ENCODE results near the gene ANXA1.

ANXA1 gene

GRCh38 chr9:73129941-73130685 lies 21.6 kb upstream of the ANXA1 start:
- Mint-ChIP-seq H3K27ac (ENCODE audit: low read depth) (peak overlapping the region; percentile 70), H3K4me3 (no peak overlapping the region), H3K4me1 (peaks cover 20% of the 10 kb centered on the region), H3K9me3 (no peaks in the 10 kb centered on the region), H3K36me3 (ENCODE audit: insufficient read depth) (peaks cover 5% of the 10 kb centered on the region), H3K27me3 (no peaks in the 10 kb centered on the region)
- ATAC-seq (replicated peaks; ENCODE audit: extremely low read depth, poor library complexity, severe bottlenecking) (no peak), DNase-seq (ENCODE audit: low spot score in 2 of 2) (no peak)

- no peak for ATAC-seq (replicated peaks; ENCODE audit: extremely low read depth, poor library complexity, severe bottlenecking)
- DNase-seq (ENCODE audit: low spot score in 2 of 2), result no peak
- peaks cover 20% of the 10 kb centered on the region for H3K4me1 Mint-ChIP-seq
- peak overlapping the region; percentile 95 for H3K27ac Mint-ChIP-seq (ENCODE audit: low read depth)
- peak overlapping the region; percentile 81 for H3K4me3 Mint-ChIP-seq
- H3K9me3 Mint-ChIP-seq, result no peaks in the 10 kb centered on the region
- no peaks in the 10 kb centered on the region for H3K27me3 Mint-ChIP-seq
- peaks cover 5% of the 10 kb centered on the region for H3K36me3 Mint-ChIP-seq (ENCODE audit: insufficient read depth)
Observed at GRCh38 chr9:73131461-73131860, 20.2 kb upstream of the ANXA1 start.

- H3K27ac Mint-ChIP-seq (ENCODE audit: low read depth), result peak overlapping the region; percentile 95
- no peaks in the 10 kb centered on the region for H3K9me3 Mint-ChIP-seq
- ATAC-seq (replicated peaks; ENCODE audit: extremely low read depth, poor library complexity, severe bottlenecking) (peak; percentile 95), DNase-seq (ENCODE audit: low spot score in 2 of 2) (peak; percentile 53 to 74)
- H3K4me3 Mint-ChIP-seq, result peak overlapping the region; percentile 81
- peaks cover 5% of the 10 kb centered on the region for H3K36me3 Mint-ChIP-seq (ENCODE audit: insufficient read depth)
- H3K4me1 Mint-ChIP-seq, result peaks cover 20% of the 10 kb centered on the region
- H3K27me3 Mint-ChIP-seq, result no peaks in the 10 kb centered on the region
Observed at GRCh38 chr9:73132034-73132776, 19.5 kb upstream of the ANXA1 start.

DNA sequence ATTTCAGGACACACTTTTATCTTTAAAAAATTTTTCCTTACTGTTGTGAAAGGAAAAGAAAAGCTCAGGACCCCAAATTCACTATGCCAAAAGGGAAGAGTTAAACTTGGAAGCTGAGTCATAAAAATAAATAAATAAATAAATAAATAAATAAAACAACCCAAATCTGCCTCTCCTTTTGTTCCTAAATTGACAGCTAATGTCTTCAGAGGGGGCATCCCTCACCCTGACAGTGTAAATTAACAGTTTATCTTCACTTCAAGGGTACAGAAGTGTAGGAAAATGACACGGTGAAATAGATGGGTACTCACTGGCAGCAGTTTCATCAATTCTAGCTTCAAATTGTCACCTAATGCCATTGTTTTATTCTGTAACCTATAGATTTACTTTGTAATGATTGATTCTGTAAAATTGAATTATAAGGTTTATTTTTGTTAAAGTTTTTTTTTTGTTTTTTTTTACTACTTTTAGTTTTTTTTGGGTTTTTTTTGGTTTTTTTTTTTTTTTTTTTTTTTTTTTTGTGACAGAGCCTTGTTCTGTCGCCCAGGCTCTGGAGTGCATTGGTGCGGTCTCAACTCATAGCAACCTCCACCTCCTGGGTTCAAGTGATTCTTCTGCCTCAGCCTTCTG lies 18.5 kb upstream of the ANXA1 start:
- H3K4me1 Mint-ChIP-seq, result peaks cover 20% of the 10 kb centered on the region
- peaks cover 5% of the 10 kb centered on the region for H3K36me3 Mint-ChIP-seq (ENCODE audit: insufficient read depth)
- ATAC-seq (replicated peaks; ENCODE audit: extremely low read depth, poor library complexity, severe bottlenecking) (no peak), DNase-seq (ENCODE audit: low spot score in 2 of 2) (no peak)
- H3K27me3 Mint-ChIP-seq, result no peaks in the 10 kb centered on the region
- H3K27ac Mint-ChIP-seq (ENCODE audit: low read depth), result peak overlapping the region; percentile 95
- no peaks in the 10 kb centered on the region for H3K9me3 Mint-ChIP-seq
- peak overlapping the region; percentile 81 for H3K4me3 Mint-ChIP-seq

GRCh38 chr9:73133921-73134407 lies 17.7 kb upstream of the ANXA1 start:
- Mint-ChIP-seq H3K27me3 (no peaks in the 10 kb centered on the region), H3K4me3 (no peak overlapping the region)

GRCh38 chr9:73135394-73135793 lies 16.3 kb upstream of the ANXA1 start:
- Mint-ChIP-seq H3K27me3 (no peaks in the 10 kb centered on the region), H3K4me3 (no peak overlapping the region), H3K9me3 (no peaks in the 10 kb centered on the region), H3K27ac (ENCODE audit: low read depth) (no peak overlapping the region), H3K4me1 (peaks cover 8% of the 10 kb centered on the region), H3K36me3 (ENCODE audit: insufficient read depth) (peaks cover 5% of the 10 kb centered on the region)
- DNase-seq (ENCODE audit: low spot score in 2 of 2) (no peak), ATAC-seq (replicated peaks; ENCODE audit: extremely low read depth, poor library complexity, severe bottlenecking) (no peak)

More at GRCh38 chr9:73133921-73134407, 17.7 kb upstream of the ANXA1 start:
- H3K9me3 Mint-ChIP-seq, result no peaks in the 10 kb centered on the region
- no peak overlapping the region for H3K27ac Mint-ChIP-seq (ENCODE audit: low read depth)
- ATAC-seq (replicated peaks; ENCODE audit: extremely low read depth, poor library complexity, severe bottlenecking) (no peak), DNase-seq (ENCODE audit: low spot score in 2 of 2) (no peak)
- H3K4me1 Mint-ChIP-seq, result peaks cover 20% of the 10 kb centered on the region
- peaks cover 5% of the 10 kb centered on the region for H3K36me3 Mint-ChIP-seq (ENCODE audit: insufficient read depth)

DNA sequence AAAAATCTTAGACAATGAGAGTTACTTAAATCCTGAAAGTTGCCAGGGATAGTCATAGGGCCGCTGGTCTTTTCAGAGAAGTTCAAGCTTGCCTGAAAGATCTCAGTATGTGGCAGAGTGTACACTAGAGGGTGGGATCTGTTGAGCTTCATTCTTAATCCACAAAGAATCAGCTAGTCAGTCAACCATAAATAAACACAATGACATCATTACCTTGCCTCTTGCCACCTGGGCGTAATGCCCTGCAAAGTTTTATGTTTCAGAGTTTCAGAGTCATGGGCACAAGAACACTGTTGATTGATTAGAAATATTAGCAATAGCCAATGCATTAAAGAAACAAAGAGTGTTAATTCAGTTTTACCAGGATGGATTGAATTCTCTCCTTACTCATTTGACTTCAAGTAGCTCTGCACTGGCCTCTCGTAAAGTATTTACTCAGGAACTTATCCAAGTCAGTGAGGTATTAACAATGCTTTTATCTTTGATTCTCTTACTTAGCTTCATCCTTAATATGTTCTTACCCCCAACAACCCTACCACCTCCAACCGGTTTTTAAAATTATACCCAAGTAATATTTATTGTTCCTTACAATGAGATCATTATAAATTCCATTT lies 14.3 kb upstream of the ANXA1 start:
- no peaks in the 10 kb centered on the region for H3K27me3 Mint-ChIP-seq
- DNase-seq (ENCODE audit: low spot score in 2 of 2) (no peak), ATAC-seq (replicated peaks; ENCODE audit: extremely low read depth, poor library complexity, severe bottlenecking) (no peak)
- H3K27ac Mint-ChIP-seq (ENCODE audit: low read depth), result no peak overlapping the region
- H3K4me1 Mint-ChIP-seq, result no peaks in the 10 kb centered on the region
- H3K36me3 Mint-ChIP-seq (ENCODE audit: insufficient read depth), result peaks cover 2% of the 10 kb centered on the region
- no peak overlapping the region for H3K4me3 Mint-ChIP-seq
- no peaks in the 10 kb centered on the region for H3K9me3 Mint-ChIP-seq

DNA sequence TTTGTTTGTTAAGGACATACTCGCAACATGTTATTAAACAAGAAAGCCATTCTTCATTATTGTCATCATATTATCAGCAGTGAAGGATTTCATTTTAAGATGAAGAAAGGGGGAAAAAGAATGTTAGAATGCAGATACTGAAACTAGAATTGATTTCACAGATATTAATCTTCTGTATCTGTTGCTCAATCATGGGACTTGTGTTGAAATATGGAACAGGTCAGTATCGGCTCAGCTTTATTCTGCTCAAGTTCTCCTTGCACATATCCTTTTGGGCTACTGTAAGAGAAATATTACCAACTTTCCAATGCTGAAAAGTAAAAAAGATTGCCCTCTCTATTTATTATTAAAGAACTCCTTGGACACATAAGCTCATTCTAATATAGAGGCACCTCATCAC lies 13.8 kb upstream of the ANXA1 start:
- no peak for ATAC-seq (replicated peaks; ENCODE audit: extremely low read depth, poor library complexity, severe bottlenecking)
- Mint-ChIP-seq H3K27me3 (no peaks in the 10 kb centered on the region), H3K27ac (ENCODE audit: low read depth) (no peak overlapping the region)

DNA sequence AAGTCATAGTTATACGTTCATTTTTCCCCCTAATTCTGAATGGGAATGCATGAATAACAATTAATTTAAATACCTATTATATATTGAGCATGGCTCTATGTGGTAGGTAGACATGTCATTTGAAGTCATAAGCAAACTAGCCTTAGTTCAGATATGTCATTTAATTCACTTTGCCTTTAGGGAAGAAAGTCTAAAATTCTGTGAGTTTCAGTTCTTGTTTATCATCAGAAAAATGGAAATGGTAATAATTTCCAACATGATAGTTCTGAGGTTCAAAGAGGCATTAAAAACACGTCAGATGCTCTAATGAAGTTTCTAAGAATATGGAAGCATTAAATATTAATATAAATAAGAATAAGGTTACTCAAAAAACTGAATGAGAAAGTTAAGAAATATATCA lies 13.1 kb upstream of the ANXA1 start:
- Mint-ChIP-seq H3K27me3 (no peaks in the 10 kb centered on the region), H3K27ac (ENCODE audit: low read depth) (no peak overlapping the region), H3K4me1 (no peaks in the 10 kb centered on the region), H3K9me3 (no peaks in the 10 kb centered on the region), H3K4me3 (no peak overlapping the region), H3K36me3 (ENCODE audit: insufficient read depth) (no peaks in the 10 kb centered on the region)
- DNase-seq (ENCODE audit: low spot score in 2 of 2), result no peak
- no peak for ATAC-seq (replicated peaks; ENCODE audit: extremely low read depth, poor library complexity, severe bottlenecking)

More for the DNA sequence above, 13.8 kb upstream of the ANXA1 start:
- H3K9me3 Mint-ChIP-seq, result no peaks in the 10 kb centered on the region
- DNase-seq (ENCODE audit: low spot score in 2 of 2), result no peak
- no peaks in the 10 kb centered on the region for H3K4me1 Mint-ChIP-seq
- no peaks in the 10 kb centered on the region for H3K36me3 Mint-ChIP-seq (ENCODE audit: insufficient read depth)
- H3K4me3 Mint-ChIP-seq, result no peak overlapping the region

DNA sequence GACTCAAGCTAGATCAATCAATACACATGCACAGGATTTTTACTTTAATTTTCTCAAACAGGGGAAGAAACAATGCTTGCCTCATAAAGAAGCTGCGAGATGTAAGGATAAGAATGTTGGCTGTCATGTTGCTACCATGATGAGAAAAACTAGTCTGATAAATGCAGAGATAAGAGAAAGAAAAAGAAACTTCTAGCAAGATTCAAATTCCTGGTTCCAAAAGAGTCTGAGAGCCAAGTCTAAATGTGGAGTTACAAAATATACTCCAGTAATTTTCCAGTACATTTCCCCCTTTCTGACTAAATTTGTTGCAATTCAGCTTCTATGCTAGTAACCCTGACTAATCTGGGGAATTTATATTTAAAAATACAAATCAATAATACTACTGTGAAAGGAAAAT lies 10.4 kb upstream of the ANXA1 start:
- ATAC-seq (replicated peaks; ENCODE audit: extremely low read depth, poor library complexity, severe bottlenecking) (no peak), DNase-seq (ENCODE audit: low spot score in 2 of 2) (no peak)
- no peaks in the 10 kb centered on the region for H3K4me1 Mint-ChIP-seq
- no peaks in the 10 kb centered on the region for H3K36me3 Mint-ChIP-seq (ENCODE audit: insufficient read depth)
- H3K27me3 Mint-ChIP-seq, result no peaks in the 10 kb centered on the region
- no peak overlapping the region for H3K4me3 Mint-ChIP-seq
- H3K27ac Mint-ChIP-seq (ENCODE audit: low read depth), result no peak overlapping the region
- H3K9me3 Mint-ChIP-seq, result no peaks in the 10 kb centered on the region

- H3K4me3 Mint-ChIP-seq, result no peak overlapping the region
Observed at GRCh38 chr9:73143711-73144328, 7.8 kb upstream of the ANXA1 start.

More at GRCh38 chr9:73143711-73144328, 7.8 kb upstream of the ANXA1 start:
- Mint-ChIP-seq H3K27me3 (no peaks in the 10 kb centered on the region), H3K4me1 (peaks cover 8% of the 10 kb centered on the region), H3K27ac (ENCODE audit: low read depth) (no peak overlapping the region), H3K36me3 (ENCODE audit: insufficient read depth) (no peaks in the 10 kb centered on the region), H3K9me3 (no peaks in the 10 kb centered on the region)
- DNase-seq (ENCODE audit: low spot score in 2 of 2) (no peak), ATAC-seq (replicated peaks; ENCODE audit: extremely low read depth, poor library complexity, severe bottlenecking) (no peak)

Measured in central memory CD8-positive, alpha-beta T cell (primary cell).